D721Med (cell line): Measurements from ENCODE around the gene NEU3.

Experiments
- DNase-seq: peaks from one replicate; pipeline ENCODE4 v3.0.0; 2011; ENCODE audit warnings: low spot score; ENCODE audit not compliant: insufficient read length
- FAIRE-seq: peaks from 2 replicates; lab custom pipeline; 2011; peaks lifted over from hg19 to GRCh38; lab: Jason Lieb, UNC
- CTCF ChIP-seq: IDR thresholded peaks from 2 replicates; pipeline ENCODE4 v1.5.1; 2012; ENCODE audit warnings: mild to moderate bottlenecking, control low read depth; ENCODE audit not compliant: insufficient read depth; ENCODE audit errors: missing control alignments

The NEU3 gene

GRCh38 chr11:75050516-75050915 is 61.8 kb downstream of the NEU3 start:
- TF ChIP-seq CTCF = no peak
- FAIRE-seq (no peak), DNase-seq (no peak)

DNA sequence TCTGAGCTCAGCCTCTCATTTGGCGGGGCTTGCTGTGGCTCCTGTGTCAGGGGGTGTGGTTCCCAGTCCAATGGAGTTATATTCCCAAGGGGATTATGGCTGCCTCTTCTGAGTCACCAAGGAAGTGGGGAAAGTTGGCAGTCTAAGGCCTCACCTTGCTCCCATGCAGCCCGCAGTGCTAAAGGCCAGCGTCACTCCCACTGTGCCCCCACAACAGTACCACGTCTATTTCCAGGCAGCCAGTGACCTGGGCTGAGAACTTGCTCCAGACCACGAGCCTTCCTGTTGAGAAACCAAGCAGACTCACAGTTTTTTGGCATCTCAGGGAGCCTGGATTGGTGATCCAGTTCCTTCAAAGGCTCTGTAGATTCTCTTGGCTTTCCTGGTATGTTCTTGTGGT is 62.3 kb downstream of the NEU3 start:
- FAIRE-seq = no peak
- no peak for TF ChIP-seq CTCF
- no peak for DNase-seq

DNA sequence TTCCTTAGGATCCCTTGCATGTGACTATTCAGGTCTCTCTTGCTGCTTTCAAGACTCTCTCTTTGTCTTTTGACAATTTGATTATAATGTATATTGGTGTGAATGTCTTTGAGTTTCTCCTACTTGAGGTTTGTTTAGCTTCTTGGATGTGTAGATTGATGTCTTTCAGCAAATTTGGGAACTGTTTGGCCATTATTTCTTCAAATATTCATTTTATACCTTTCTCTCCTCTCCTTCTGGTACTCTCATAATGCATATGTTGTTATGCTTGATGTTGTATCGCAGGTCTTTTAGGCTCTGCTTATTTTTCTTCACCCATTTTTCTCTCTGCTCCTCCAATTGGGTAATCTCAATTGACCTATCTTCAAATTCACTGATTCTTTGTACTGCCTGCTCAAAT is 63.7 kb downstream of the NEU3 start:
- TF ChIP-seq CTCF = no peak
- no peak for DNase-seq
- FAIRE-seq = no peak

DNA sequence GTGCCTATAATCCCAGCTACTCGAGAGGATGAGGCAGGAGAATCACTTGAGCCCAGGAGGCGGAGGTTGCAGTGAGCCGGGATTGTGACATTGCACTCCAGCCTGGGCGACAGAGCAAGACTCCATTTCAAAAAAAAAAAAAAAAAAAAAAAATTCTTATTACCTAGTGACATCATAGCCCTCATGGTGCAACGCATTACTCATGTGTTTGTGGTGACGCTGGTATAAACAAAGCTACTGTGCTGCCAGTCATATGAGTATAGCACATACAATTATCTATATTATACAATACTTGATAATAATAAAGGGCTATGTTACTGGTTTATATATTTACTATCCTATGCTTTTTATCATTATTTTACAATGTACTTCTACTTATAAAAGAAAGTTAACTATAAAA is 66.8 kb downstream of the NEU3 start:
- FAIRE-seq (no peak), DNase-seq (no peak)
- no peak for TF ChIP-seq CTCF

- FAIRE-seq (no peak), DNase-seq (no peak)
- no peak for TF ChIP-seq CTCF
These were observed 68.1 kb downstream of the NEU3 start for GRCh38 chr11:75056814-75057213.

DNA sequence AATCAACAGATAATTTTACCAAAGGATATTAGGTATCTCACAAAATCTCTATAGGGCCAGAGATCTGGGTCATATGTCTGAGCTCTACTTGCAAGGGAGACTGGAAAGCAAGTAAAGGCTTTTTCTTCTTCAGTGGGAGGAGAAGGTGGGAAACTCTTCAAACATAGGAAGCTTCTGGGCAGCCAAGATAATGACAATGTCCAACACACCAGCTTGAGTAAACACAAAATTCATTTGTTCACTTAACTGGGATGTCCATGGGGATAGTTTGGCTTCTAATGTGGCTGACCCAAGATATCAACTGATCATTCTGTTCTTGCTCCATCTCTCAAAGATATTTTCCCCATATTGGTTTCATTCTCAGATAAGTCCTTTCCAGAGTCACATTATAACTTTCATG is 70.6 kb downstream of the NEU3 start:
- no peak for DNase-seq
- FAIRE-seq = no peak
- TF ChIP-seq CTCF = no peak

GRCh38 chr11:75063741-75064314 is 75.1 kb downstream of the NEU3 start:
- DNase-seq (no peak), FAIRE-seq (no peak)
- TF ChIP-seq CTCF = no peak
